HG02840 (cell line): ENCODE results near the gene MUC4.
"Not testable (repeated sequence)": the region's sequence is repeated elsewhere in the genome, so short reads cannot be mapped to it uniquely, and the experiment has no call there.

Experiments
- ATAC-seq: cut with Tn5 transposase; IDR thresholded peaks from one replicate; pipeline ENCODE4 v1.9.1; 2021; ENCODE audit warnings: mild to moderate bottlenecking, moderate library complexity, moderate number of reproducible peaks; ENCODE audit not compliant: unreplicated experiment, low FRiP score

Gene MUC4

GRCh38 chr3:195794708-195795107 lies 17.0 kb downstream of the MUC4 start:
- ATAC-seq = no peak

- not testable (repeated sequence) for ATAC-seq
These were observed 19.1 kb downstream of the MUC4 start for GRCh38 chr3:195792621-195793020.

GRCh38 chr3:195790901-195791300 lies 20.8 kb downstream of the MUC4 start:
- no peak for ATAC-seq

GRCh38 chr3:195788711-195789581 lies 22.8 kb downstream of the MUC4 start:
- no peak for ATAC-seq

- not testable (repeated sequence) for ATAC-seq
These were observed 25.8 kb downstream of the MUC4 start for GRCh38 chr3:195785781-195786405.

GRCh38 chr3:195784031-195784430 lies 27.7 kb downstream of the MUC4 start:
- ATAC-seq = not testable (repeated sequence)

- ATAC-seq = not testable (repeated sequence)
These were observed 30.5 kb downstream of the MUC4 start for GRCh38 chr3:195781236-195781635.

- ATAC-seq = no peak
These were observed 33.8 kb downstream of the MUC4 start for GRCh38 chr3:195777975-195778374.

GRCh38 chr3:195774917-195775316 lies 36.8 kb downstream of the MUC4 start:
- no peak for ATAC-seq

GRCh38 chr3:195773956-195774537 lies 37.7 kb downstream of the MUC4 start:
- ATAC-seq = no peak

- ATAC-seq = no peak
These were observed 40.0 kb downstream of the MUC4 start for GRCh38 chr3:195771646-195772300.

GRCh38 chr3:195770841-195771645 lies 40.7 kb downstream of the MUC4 start:
- not testable (repeated sequence) for ATAC-seq

- no peak for ATAC-seq
These were observed 41.5 kb downstream of the MUC4 start for GRCh38 chr3:195770081-195770840.

- ATAC-seq = no peak
These were observed 42.2 kb downstream of the MUC4 start for GRCh38 chr3:195769551-195769950.

GRCh38 chr3:195768831-195769303 lies 42.9 kb downstream of the MUC4 start:
- no peak for ATAC-seq

GRCh38 chr3:195768414-195768813 lies 43.3 kb downstream of the MUC4 start:
- no peak for ATAC-seq

- no peak for ATAC-seq
These were observed 43.9 kb downstream of the MUC4 start for GRCh38 chr3:195767792-195768191.

GRCh38 chr3:195766671-195767070 lies 45.1 kb downstream of the MUC4 start:
- no peak for ATAC-seq
